ENCODE results near the gene PLEKHA4. TPM values are rescaled to one million over a fixed set of nuclear protein-coding genes. Genes with fewer than 3 reads are reported as not detected.
"Not testable (repeated sequence)": the region's sequence is repeated elsewhere in the genome, so short reads cannot be mapped to it uniquely, and the experiment has no call there.

Gene PLEKHA4
- total and polyA plus RNA-seq, 4 donors = 4.4 to 17.2 (median 6.3) TPM

DNA sequence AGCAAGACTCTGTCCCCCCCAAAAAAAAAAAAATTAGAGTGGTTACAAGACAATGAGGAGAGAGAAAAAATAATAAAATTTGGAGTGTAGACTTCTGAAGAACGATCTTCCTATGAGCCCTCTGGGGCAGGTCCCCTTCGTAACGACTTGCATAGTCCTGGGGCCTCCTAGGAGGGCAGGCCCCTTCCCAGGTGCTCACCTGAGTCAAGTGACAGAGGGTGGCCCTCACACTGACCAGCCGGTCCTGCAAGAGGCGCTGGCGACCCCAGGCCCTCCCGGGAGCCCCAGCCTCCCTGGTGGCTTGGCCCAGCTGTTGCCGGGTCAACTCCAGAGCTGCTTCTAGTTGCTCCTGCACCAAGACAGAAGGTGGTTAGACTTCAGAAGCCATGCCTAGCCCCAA, 14.9 kb downstream of the PLEKHA4 start:
- Histone ChIP-seq H3K9me3 (ENCODE audit: control insufficient read depth in 4 of 4, low read length in 3 of 4) (no peaks in the 10 kb centered on the region), H3K27me3 (ENCODE audit: control insufficient read depth in 4 of 4, insufficient read depth in 4 of 4, low read length in 3 of 4) (no peaks in the 10 kb centered on the region), H3K9ac (ENCODE audit: low read depth in 1 of 2, low read length in 2 of 2) (no peak overlapping the region), H3K4me1 (ENCODE audit: control insufficient read depth in 4 of 4, insufficient read depth in 4 of 4, low read length in 3 of 4) (no peaks in the 10 kb centered on the region), H3K27ac (ENCODE audit: low read depth in 1 of 2, low read length in 2 of 2) (no peak overlapping the region), H3K4me3 (ENCODE audit: low read depth in 1 of 3, low read length in 3 of 3) (no peak overlapping the region), H3K36me3 (ENCODE audit: control insufficient read depth in 4 of 4, insufficient read depth in 3 of 4, low read depth in 1 of 4, low read length in 3 of 4) (peaks cover 0 to 7% (median 6%) of the 10 kb centered on the region in 4 donors)
- no peak for TF ChIP-seq JUND (IDR thresholded peaks at IDR 0.05)
- TF ChIP-seq, protein P1, sequence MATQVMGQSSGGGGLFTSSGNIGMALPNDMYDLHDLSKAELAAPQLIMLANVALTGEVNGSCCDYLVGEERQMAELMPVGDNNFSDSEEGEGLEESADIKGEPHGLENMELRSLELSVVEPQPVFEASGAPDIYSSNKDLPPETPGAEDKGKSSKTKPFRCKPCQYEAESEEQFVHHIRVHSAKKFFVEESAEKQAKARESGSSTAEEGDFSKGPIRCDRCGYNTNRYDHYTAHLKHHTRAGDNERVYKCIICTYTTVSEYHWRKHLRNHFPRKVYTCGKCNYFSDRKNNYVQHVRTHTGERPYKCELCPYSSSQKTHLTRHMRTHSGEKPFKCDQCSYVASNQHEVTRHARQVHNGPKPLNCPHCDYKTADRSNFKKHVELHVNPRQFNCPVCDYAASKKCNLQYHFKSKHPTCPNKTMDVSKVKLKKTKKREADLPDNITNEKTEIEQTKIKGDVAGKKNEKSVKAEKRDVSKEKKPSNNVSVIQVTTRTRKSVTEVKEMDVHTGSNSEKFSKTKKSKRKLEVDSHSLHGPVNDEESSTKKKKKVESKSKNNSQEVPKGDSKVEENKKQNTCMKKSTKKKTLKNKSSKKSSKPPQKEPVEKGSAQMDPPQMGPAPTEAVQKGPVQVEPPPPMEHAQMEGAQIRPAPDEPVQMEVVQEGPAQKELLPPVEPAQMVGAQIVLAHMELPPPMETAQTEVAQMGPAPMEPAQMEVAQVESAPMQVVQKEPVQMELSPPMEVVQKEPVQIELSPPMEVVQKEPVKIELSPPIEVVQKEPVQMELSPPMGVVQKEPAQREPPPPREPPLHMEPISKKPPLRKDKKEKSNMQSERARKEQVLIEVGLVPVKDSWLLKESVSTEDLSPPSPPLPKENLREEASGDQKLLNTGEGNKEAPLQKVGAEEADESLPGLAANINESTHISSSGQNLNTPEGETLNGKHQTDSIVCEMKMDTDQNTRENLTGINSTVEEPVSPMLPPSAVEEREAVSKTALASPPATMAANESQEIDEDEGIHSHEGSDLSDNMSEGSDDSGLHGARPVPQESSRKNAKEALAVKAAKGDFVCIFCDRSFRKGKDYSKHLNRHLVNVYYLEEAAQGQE (IDR thresholded peaks at IDR 0.05) = no peak
- TF ChIP-seq YY1 (IDR thresholded peaks at IDR 0.05) = no peak
- no peak for TF ChIP-seq SP1 (IDR thresholded peaks at IDR 0.05)
- no peak for TF ChIP-seq TAF1 (conservative IDR thresholded peaks at IDR 0.05)
- TF ChIP-seq, protein P2, sequence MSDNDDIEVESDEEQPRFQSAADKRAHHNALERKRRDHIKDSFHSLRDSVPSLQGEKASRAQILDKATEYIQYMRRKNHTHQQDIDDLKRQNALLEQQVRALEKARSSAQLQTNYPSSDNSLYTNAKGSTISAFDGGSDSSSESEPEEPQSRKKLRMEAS (IDR thresholded peaks at IDR 0.05) = no peak
- no peak for TF ChIP-seq GABPA (IDR thresholded peaks at IDR 0.05 in 1 of 2, conservative IDR thresholded peaks at IDR 0.05 in 1 of 2)
- no peak for TF ChIP-seq FOXA2 (IDR thresholded peaks at IDR 0.05)
- no peak for TF ChIP-seq RAD21 (IDR thresholded peaks at IDR 0.05)
- TF ChIP-seq, protein P3, sequence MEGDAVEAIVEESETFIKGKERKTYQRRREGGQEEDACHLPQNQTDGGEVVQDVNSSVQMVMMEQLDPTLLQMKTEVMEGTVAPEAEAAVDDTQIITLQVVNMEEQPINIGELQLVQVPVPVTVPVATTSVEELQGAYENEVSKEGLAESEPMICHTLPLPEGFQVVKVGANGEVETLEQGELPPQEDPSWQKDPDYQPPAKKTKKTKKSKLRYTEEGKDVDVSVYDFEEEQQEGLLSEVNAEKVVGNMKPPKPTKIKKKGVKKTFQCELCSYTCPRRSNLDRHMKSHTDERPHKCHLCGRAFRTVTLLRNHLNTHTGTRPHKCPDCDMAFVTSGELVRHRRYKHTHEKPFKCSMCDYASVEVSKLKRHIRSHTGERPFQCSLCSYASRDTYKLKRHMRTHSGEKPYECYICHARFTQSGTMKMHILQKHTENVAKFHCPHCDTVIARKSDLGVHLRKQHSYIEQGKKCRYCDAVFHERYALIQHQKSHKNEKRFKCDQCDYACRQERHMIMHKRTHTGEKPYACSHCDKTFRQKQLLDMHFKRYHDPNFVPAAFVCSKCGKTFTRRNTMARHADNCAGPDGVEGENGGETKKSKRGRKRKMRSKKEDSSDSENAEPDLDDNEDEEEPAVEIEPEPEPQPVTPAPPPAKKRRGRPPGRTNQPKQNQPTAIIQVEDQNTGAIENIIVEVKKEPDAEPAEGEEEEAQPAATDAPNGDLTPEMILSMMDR (IDR thresholded peaks at IDR 0.05; ENCODE audit: low read depth, low read length, missing input control) = no peak
- TF ChIP-seq, protein P4, sequence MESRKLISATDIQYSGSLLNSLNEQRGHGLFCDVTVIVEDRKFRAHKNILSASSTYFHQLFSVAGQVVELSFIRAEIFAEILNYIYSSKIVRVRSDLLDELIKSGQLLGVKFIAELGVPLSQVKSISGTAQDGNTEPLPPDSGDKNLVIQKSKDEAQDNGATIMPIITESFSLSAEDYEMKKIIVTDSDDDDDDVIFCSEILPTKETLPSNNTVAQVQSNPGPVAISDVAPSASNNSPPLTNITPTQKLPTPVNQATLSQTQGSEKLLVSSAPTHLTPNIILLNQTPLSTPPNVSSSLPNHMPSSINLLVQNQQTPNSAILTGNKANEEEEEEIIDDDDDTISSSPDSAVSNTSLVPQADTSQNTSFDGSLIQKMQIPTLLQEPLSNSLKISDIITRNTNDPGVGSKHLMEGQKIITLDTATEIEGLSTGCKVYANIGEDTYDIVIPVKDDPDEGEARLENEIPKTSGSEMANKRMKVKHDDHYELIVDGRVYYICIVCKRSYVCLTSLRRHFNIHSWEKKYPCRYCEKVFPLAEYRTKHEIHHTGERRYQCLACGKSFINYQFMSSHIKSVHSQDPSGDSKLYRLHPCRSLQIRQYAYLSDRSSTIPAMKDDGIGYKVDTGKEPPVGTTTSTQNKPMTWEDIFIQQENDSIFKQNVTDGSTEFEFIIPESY (IDR thresholded peaks at IDR 0.05) = no peak
- TF ChIP-seq FOXA1 (IDR thresholded peaks at IDR 0.05) = no peak
- no peak for TF ChIP-seq EGR1 (IDR thresholded peaks at IDR 0.05; ENCODE audit: low read depth in 2 of 2)
- TF ChIP-seq NR2F2 (IDR thresholded peaks at IDR 0.05) = no peak
- no peak for TF ChIP-seq RXRA (IDR thresholded peaks at IDR 0.05)
- no peak for TF ChIP-seq HNF4A (conservative IDR thresholded peaks at IDR 0.05)
- no peak for DNase-seq (ENCODE audit: low spot score)
- 95% methylated on average over 8 of the region's 8 CpGs for WGBS

DNA sequence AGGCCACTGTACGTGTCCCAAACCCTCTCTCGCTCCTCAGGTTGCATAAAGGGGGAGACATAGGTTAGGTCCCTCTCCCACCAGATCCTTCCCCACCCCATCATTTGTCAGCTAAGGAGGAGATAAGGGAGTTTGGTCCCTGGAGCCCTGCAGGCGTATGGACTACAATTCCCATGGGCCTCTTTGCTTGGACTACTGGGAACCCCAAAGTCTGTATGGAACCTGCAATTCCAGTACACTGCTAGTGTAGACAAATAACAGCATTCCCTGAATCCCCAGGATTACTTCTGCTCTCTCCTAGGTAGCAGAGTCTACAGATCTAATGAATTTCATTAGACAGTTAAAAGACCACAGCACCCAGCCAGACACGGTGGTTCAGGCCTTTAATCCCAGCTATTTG, 16.1 kb downstream of the PLEKHA4 start:
- H3K36me3 ChIP-seq (ENCODE audit: control insufficient read depth in 4 of 4, insufficient read depth in 3 of 4, low read depth in 1 of 4, low read length in 3 of 4) = peaks cover 0 to 12% (median 11%) of the 10 kb centered on the region in 4 donors
- no peak overlapping the region for H3K9ac ChIP-seq (ENCODE audit: low read depth in 1 of 2, low read length in 2 of 2)
- H3K4me3 ChIP-seq (ENCODE audit: low read depth in 1 of 3, low read length in 3 of 3) = no peak overlapping the region
- no peak overlapping the region for H3K27ac ChIP-seq (ENCODE audit: low read depth in 1 of 2, low read length in 2 of 2)
- no peaks in the 10 kb centered on the region for H3K9me3 ChIP-seq (ENCODE audit: control insufficient read depth in 4 of 4, low read length in 3 of 4)
- WGBS = 95% methylated on average over 4 of the region's 4 CpGs
- DNase-seq (ENCODE audit: low spot score) = no peak
- H3K4me1 ChIP-seq (ENCODE audit: control insufficient read depth in 4 of 4, insufficient read depth in 4 of 4, low read length in 3 of 4) = no peaks in the 10 kb centered on the region
- TF ChIP-seq RAD21 (IDR thresholded peaks at IDR 0.05) = no peak
- TF ChIP-seq, protein P2 (IDR thresholded peaks at IDR 0.05) = no peak
- H3K27me3 ChIP-seq (ENCODE audit: control insufficient read depth in 4 of 4, insufficient read depth in 4 of 4, low read length in 3 of 4) = no peaks in the 10 kb centered on the region

DNA sequence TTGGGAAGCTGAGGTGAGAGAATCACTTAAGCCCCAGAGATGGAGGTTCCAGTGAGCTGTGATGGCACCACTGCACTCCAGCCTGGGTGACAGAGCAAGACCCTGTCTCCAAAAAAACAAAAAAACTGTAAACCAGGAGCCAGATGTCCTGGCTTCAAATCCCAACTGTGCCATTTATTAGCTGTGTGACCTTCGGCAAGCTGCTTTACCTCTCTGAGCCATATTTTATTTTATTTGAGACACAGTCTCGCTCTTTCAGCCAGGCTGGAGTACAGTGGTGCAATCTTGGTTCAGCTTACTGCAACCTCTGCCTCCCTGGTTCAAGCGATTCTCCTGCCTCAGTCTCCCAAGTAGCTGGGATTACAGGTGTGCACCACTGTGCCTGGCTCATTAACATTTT, 21.8 kb downstream of the PLEKHA4 start:
- not testable (repeated sequence) for H3K4me3 ChIP-seq (ENCODE audit: low read depth in 1 of 3, low read length in 3 of 3); H3K9ac ChIP-seq (ENCODE audit: low read depth in 1 of 2, low read length in 2 of 2); DNase-seq (ENCODE audit: low spot score); H3K4me1 ChIP-seq (ENCODE audit: control insufficient read depth in 4 of 4, insufficient read depth in 4 of 4, low read length in 3 of 4); H3K27me3 ChIP-seq (ENCODE audit: control insufficient read depth in 4 of 4, insufficient read depth in 4 of 4, low read length in 3 of 4); H3K27ac ChIP-seq (ENCODE audit: low read depth in 1 of 2, low read length in 2 of 2); H3K9me3 ChIP-seq (ENCODE audit: control insufficient read depth in 4 of 4, low read length in 3 of 4)
- peaks cover 3 to 28% (median 11%) of the 10 kb centered on the region in 4 donors for H3K36me3 ChIP-seq (ENCODE audit: control insufficient read depth in 4 of 4, insufficient read depth in 3 of 4, low read depth in 1 of 4, low read length in 3 of 4)
- 94% methylated on average over 3 of the region's 3 CpGs for WGBS

All from liver (tissue), 9 donors.